ENCODE data around the gene KCTD5.

Gene KCTD5

GRCh38 chr16:2739625-2740430 lies 57.5 kb downstream of the KCTD5 start:
- peaks cover 19 to 39% (median 30%) of the 10 kb centered on the region in 5 donors for H3K27me3 ChIP-seq (ENCODE audit: control insufficient read depth in 5 of 5, insufficient read depth in 4 of 5, low read length in 5 of 5)

GRCh38 chr16:2740476-2740875 lies 58.2 kb downstream of the KCTD5 start:
- no peak overlapping the region for H3K27ac ChIP-seq (ENCODE audit: low read depth, low read length)
- no peak overlapping the region for H3K4me3 ChIP-seq (ENCODE audit: low read depth in 1 of 5, low read length in 5 of 5)
- no peaks in the 10 kb centered on the region for H3K9me3 ChIP-seq (ENCODE audit: control insufficient read depth in 5 of 5, low read length in 5 of 5)
- no peaks in the 10 kb centered on the region for H3K4me1 ChIP-seq (ENCODE audit: control insufficient read depth in 5 of 5, insufficient read depth in 5 of 5, low read length in 5 of 5)
- peaks cover 19 to 45% (median 30%) of the 10 kb centered on the region in 5 donors for H3K27me3 ChIP-seq (ENCODE audit: control insufficient read depth in 5 of 5, insufficient read depth in 4 of 5, low read length in 5 of 5)
- H3K9ac ChIP-seq (ENCODE audit: low read length in 5 of 5), result no peak overlapping the region
- H3K36me3 ChIP-seq (ENCODE audit: control insufficient read depth in 5 of 5, insufficient read depth in 5 of 5, low read length in 5 of 5), result no peaks in the 10 kb centered on the region

More at GRCh38 chr16:2739625-2740430, 57.5 kb downstream of the KCTD5 start:
- Histone ChIP-seq H3K27ac (ENCODE audit: low read depth, low read length) (no peak overlapping the region), H3K4me3 (ENCODE audit: low read depth in 1 of 5, low read length in 5 of 5) (no peak overlapping the region), H3K36me3 (ENCODE audit: control insufficient read depth in 5 of 5, insufficient read depth in 5 of 5, low read length in 5 of 5) (no peaks in the 10 kb centered on the region), H3K4me1 (ENCODE audit: control insufficient read depth in 5 of 5, insufficient read depth in 5 of 5, low read length in 5 of 5) (no peaks in the 10 kb centered on the region), H3K9ac (ENCODE audit: low read length in 5 of 5) (no peak overlapping the region), H3K9me3 (ENCODE audit: control insufficient read depth in 5 of 5, low read length in 5 of 5) (no peaks in the 10 kb centered on the region)

- Histone ChIP-seq H3K9ac (ENCODE audit: low read length in 5 of 5) (no peak overlapping the region), H3K36me3 (ENCODE audit: control insufficient read depth in 5 of 5, insufficient read depth in 5 of 5, low read length in 5 of 5) (no peaks in the 10 kb centered on the region), H3K9me3 (ENCODE audit: control insufficient read depth in 5 of 5, low read length in 5 of 5) (no peaks in the 10 kb centered on the region), H3K27ac (ENCODE audit: low read depth, low read length) (no peak overlapping the region), H3K4me1 (ENCODE audit: control insufficient read depth in 5 of 5, insufficient read depth in 5 of 5, low read length in 5 of 5) (no peaks in the 10 kb centered on the region), H3K4me3 (ENCODE audit: low read depth in 1 of 5, low read length in 5 of 5) (no peak overlapping the region), H3K27me3 (ENCODE audit: control insufficient read depth in 5 of 5, insufficient read depth in 4 of 5, low read length in 5 of 5) (peaks cover 19 to 47% (median 29%) of the 10 kb centered on the region in 5 donors)
These were observed 58.8 kb downstream of the KCTD5 start for GRCh38 chr16:2741168-2741567.

- Histone ChIP-seq H3K4me3 (ENCODE audit: low read depth in 1 of 5, low read length in 5 of 5) (no peak overlapping the region), H3K9ac (ENCODE audit: low read length in 5 of 5) (no peak overlapping the region), H3K27ac (ENCODE audit: low read depth, low read length) (no peak overlapping the region), H3K4me1 (ENCODE audit: control insufficient read depth in 5 of 5, insufficient read depth in 5 of 5, low read length in 5 of 5) (no peaks in the 10 kb centered on the region), H3K9me3 (ENCODE audit: control insufficient read depth in 5 of 5, low read length in 5 of 5) (no peaks in the 10 kb centered on the region), H3K36me3 (ENCODE audit: control insufficient read depth in 5 of 5, insufficient read depth in 5 of 5, low read length in 5 of 5) (no peaks in the 10 kb centered on the region), H3K27me3 (ENCODE audit: control insufficient read depth in 5 of 5, insufficient read depth in 4 of 5, low read length in 5 of 5) (peaks cover 15 to 37% (median 22%) of the 10 kb centered on the region in 5 donors)
These were observed 60.1 kb downstream of the KCTD5 start for GRCh38 chr16:2742323-2743006.

- Histone ChIP-seq H3K9ac (ENCODE audit: low read length in 5 of 5) (no peak overlapping the region), H3K9me3 (ENCODE audit: control insufficient read depth in 5 of 5, low read length in 5 of 5) (no peaks in the 10 kb centered on the region), H3K27ac (ENCODE audit: low read depth, low read length) (no peak overlapping the region), H3K27me3 (ENCODE audit: control insufficient read depth in 5 of 5, insufficient read depth in 4 of 5, low read length in 5 of 5) (peaks cover 10 to 30% (median 16%) of the 10 kb centered on the region in 5 donors), H3K4me3 (ENCODE audit: low read depth in 1 of 5, low read length in 5 of 5) (no peak overlapping the region), H3K36me3 (ENCODE audit: control insufficient read depth in 5 of 5, insufficient read depth in 5 of 5, low read length in 5 of 5) (no peaks in the 10 kb centered on the region), H3K4me1 (ENCODE audit: control insufficient read depth in 5 of 5, insufficient read depth in 5 of 5, low read length in 5 of 5) (no peaks in the 10 kb centered on the region)
These were observed 60.9 kb downstream of the KCTD5 start for GRCh38 chr16:2743007-2743810.

GRCh38 chr16:2744711-2745110 lies 62.4 kb downstream of the KCTD5 start:
- no peaks in the 10 kb centered on the region for H3K36me3 ChIP-seq (ENCODE audit: control insufficient read depth in 5 of 5, insufficient read depth in 5 of 5, low read length in 5 of 5)
- H3K4me1 ChIP-seq (ENCODE audit: control insufficient read depth in 5 of 5, insufficient read depth in 5 of 5, low read length in 5 of 5), result no peaks in the 10 kb centered on the region
- H3K27ac ChIP-seq (ENCODE audit: low read depth, low read length), result no peak overlapping the region
- no peak overlapping the region for H3K9ac ChIP-seq (ENCODE audit: low read length in 5 of 5)
- no peak overlapping the region for H3K4me3 ChIP-seq (ENCODE audit: low read depth in 1 of 5, low read length in 5 of 5)
- no peaks in the 10 kb centered on the region for H3K9me3 ChIP-seq (ENCODE audit: control insufficient read depth in 5 of 5, low read length in 5 of 5)
- H3K27me3 ChIP-seq (ENCODE audit: control insufficient read depth in 5 of 5, insufficient read depth in 4 of 5, low read length in 5 of 5), result peaks cover 1 to 19% (median 3%) of the 10 kb centered on the region in 5 donors

- H3K9me3 ChIP-seq (ENCODE audit: control insufficient read depth in 5 of 5, low read length in 5 of 5), result no peaks in the 10 kb centered on the region
- H3K4me1 ChIP-seq (ENCODE audit: control insufficient read depth in 5 of 5, insufficient read depth in 5 of 5, low read length in 5 of 5), result no peaks in the 10 kb centered on the region
- no peak overlapping the region for H3K27ac ChIP-seq (ENCODE audit: low read depth, low read length)
- no peak overlapping the region for H3K4me3 ChIP-seq (ENCODE audit: low read depth in 1 of 5, low read length in 5 of 5)
- H3K36me3 ChIP-seq (ENCODE audit: control insufficient read depth in 5 of 5, insufficient read depth in 5 of 5, low read length in 5 of 5), result no peaks in the 10 kb centered on the region
- H3K27me3 ChIP-seq (ENCODE audit: control insufficient read depth in 5 of 5, insufficient read depth in 4 of 5, low read length in 5 of 5), result peaks cover 0 to 13% (median under 1%) of the 10 kb centered on the region in 5 donors
- no peak overlapping the region for H3K9ac ChIP-seq (ENCODE audit: low read length in 5 of 5)
These were observed 63.0 kb downstream of the KCTD5 start for GRCh38 chr16:2745116-2745890.

GRCh38 chr16:2745961-2746360 lies 63.6 kb downstream of the KCTD5 start:
- no peak overlapping the region for H3K27ac ChIP-seq (ENCODE audit: low read depth, low read length)
- H3K36me3 ChIP-seq (ENCODE audit: control insufficient read depth in 5 of 5, insufficient read depth in 5 of 5, low read length in 5 of 5), result no peaks in the 10 kb centered on the region
- no peaks in the 10 kb centered on the region for H3K4me1 ChIP-seq (ENCODE audit: control insufficient read depth in 5 of 5, insufficient read depth in 5 of 5, low read length in 5 of 5)
- H3K9me3 ChIP-seq (ENCODE audit: control insufficient read depth in 5 of 5, low read length in 5 of 5), result no peaks in the 10 kb centered on the region
- no peak overlapping the region for H3K9ac ChIP-seq (ENCODE audit: low read length in 5 of 5)
- no peak overlapping the region for H3K4me3 ChIP-seq (ENCODE audit: low read depth in 1 of 5, low read length in 5 of 5)
- peaks cover 0 to 11% (median 0%) of the 10 kb centered on the region in 5 donors for H3K27me3 ChIP-seq (ENCODE audit: control insufficient read depth in 5 of 5, insufficient read depth in 4 of 5, low read length in 5 of 5)

- Histone ChIP-seq H3K4me1 (ENCODE audit: control insufficient read depth in 5 of 5, insufficient read depth in 5 of 5, low read length in 5 of 5) (peaks cover 0 to 17% (median 14%) of the 10 kb centered on the region in 5 donors), H3K27me3 (ENCODE audit: control insufficient read depth in 5 of 5, insufficient read depth in 4 of 5, low read length in 5 of 5) (peaks cover 0 to 8% (median 0%) of the 10 kb centered on the region in 5 donors), H3K9ac (ENCODE audit: low read length in 5 of 5) (no peak overlapping the region), H3K9me3 (ENCODE audit: control insufficient read depth in 5 of 5, low read length in 5 of 5) (no peaks in the 10 kb centered on the region), H3K36me3 (ENCODE audit: control insufficient read depth in 5 of 5, insufficient read depth in 5 of 5, low read length in 5 of 5) (no peaks in the 10 kb centered on the region), H3K27ac (ENCODE audit: low read depth, low read length) (no peak overlapping the region), H3K4me3 (ENCODE audit: low read depth in 1 of 5, low read length in 5 of 5) (no peak overlapping the region)
These were observed 66.6 kb downstream of the KCTD5 start for GRCh38 chr16:2748757-2749455.

Data from subcutaneous abdominal adipose tissue (tissue), 5 donors.